ENCODE results near the gene ZNF440.

DNA sequence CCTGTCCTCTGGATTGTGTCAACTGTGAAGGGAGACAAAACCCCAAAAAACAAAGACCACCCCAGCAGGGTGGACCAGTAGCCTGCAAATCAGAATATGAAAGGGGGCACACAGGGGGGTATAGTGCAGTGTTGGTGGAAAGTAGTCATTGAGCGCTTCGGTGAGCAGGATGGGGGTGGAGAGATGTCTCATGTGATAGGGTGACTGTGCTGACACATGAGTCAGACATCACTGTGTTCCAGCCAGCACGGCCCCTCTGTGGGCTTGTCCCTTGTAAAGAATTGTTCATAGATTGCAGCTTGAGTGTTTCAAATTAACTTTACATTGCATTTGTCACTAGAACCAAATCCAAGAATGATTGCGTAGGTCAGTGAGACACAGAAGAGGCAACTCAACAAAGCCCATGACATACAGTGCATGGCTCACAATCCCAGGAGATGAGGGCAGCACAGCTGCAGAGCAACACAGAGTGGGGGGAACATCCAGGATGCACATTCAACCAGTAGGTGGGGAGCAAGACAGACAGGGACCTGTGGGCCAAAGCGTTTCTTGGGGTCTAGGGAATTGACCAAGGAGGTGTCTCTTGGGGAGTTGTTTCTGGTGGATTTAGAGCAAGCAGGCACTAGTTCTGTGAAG lies 7.5 kb downstream of the ZNF440 start:
- TF ChIP-seq, protein P1, sequence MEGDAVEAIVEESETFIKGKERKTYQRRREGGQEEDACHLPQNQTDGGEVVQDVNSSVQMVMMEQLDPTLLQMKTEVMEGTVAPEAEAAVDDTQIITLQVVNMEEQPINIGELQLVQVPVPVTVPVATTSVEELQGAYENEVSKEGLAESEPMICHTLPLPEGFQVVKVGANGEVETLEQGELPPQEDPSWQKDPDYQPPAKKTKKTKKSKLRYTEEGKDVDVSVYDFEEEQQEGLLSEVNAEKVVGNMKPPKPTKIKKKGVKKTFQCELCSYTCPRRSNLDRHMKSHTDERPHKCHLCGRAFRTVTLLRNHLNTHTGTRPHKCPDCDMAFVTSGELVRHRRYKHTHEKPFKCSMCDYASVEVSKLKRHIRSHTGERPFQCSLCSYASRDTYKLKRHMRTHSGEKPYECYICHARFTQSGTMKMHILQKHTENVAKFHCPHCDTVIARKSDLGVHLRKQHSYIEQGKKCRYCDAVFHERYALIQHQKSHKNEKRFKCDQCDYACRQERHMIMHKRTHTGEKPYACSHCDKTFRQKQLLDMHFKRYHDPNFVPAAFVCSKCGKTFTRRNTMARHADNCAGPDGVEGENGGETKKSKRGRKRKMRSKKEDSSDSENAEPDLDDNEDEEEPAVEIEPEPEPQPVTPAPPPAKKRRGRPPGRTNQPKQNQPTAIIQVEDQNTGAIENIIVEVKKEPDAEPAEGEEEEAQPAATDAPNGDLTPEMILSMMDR (IDR thresholded peaks at IDR 0.05) = no peak
- no peak for TF ChIP-seq POLR2A (IDR thresholded peaks at IDR 0.05)
